ENCODE results near the gene MAML3. TPM values are rescaled to one million over a fixed set of nuclear protein-coding genes. Genes with fewer than 3 reads are reported as not detected.

Gene MAML3
- total RNA-seq, 1 donor = 0.72 TPM

DNA sequence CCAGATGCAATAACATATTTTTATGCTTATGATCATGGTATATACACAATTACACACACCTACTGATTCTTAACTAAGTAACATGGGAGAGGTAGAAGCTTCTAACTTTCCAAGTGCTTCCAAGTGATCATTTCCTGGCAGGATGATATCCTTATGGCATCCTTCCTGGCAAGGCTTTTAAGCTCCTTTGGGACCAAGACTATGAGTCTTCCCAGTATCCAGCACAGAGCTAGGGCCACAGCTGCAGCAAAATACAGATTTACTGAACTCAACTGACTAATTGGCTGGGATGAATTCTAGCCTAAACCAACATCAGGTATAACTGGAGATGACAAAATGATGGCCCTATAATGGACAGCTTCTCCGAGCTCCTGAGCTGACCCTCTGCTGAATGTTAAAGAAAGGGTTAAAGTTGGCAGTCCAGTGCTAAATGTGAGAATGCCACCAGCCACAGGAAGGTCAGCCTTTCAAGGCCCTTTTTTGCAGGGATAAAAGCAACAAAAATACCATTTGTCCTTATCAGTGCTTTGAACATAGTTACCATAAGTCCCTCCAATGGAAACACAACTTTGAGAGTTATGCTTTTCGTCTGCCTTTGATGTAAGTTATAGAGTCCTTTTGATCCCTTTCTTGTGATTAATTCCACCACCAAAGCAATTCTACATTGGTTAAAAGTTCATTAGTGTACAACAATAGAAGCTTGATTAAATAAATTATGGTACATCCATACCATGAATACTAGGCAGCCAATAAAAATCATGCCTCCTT is 415.0 kb downstream of the MAML3 start:
- H3K36me3 ChIP-seq (ENCODE audit: insufficient read depth, low read length) = no peaks in the 10 kb centered on the region
- peaks cover 15% of the 10 kb centered on the region for H3K4me1 ChIP-seq (ENCODE audit: insufficient read depth, low read length)
- H4K20me1 ChIP-seq (ENCODE audit: insufficient read depth, low read length) = no peaks in the 10 kb centered on the region
- no peak overlapping the region for H3K27ac ChIP-seq (ENCODE audit: low read depth, low read length)
- H3K4me2 ChIP-seq (ENCODE audit: insufficient read depth, low read length) = no peak overlapping the region
- H2AFZ ChIP-seq (ENCODE audit: low read length) = no peak overlapping the region
- H3K9me3 ChIP-seq (ENCODE audit: low read depth, low read length) = no peaks in the 10 kb centered on the region
- DNase-seq (ENCODE audit: insufficient read length, low spot score, missing footprints) = no peak
- no peaks in the 10 kb centered on the region for H3K79me2 ChIP-seq (ENCODE audit: insufficient read depth, low read length)
- TF ChIP-seq CTCF (IDR thresholded peaks at IDR 0.05; ENCODE audit: extremely low read depth, low read depth, low read length) = no peak
- no peak overlapping the region for H3K4me3 ChIP-seq (ENCODE audit: insufficient read depth, low read length)
- peaks cover 37% of the 10 kb centered on the region for H3K27me3 ChIP-seq (ENCODE audit: insufficient read depth, low read length)

GRCh38 chr4:139736661-139737060 is 417.3 kb downstream of the MAML3 start:
- peaks cover 17% of the 10 kb centered on the region for H3K4me1 ChIP-seq (ENCODE audit: insufficient read depth, low read length)
- H3K9me3 ChIP-seq (ENCODE audit: low read depth, low read length) = no peaks in the 10 kb centered on the region
- no peak overlapping the region for H3K27ac ChIP-seq (ENCODE audit: low read depth, low read length)
- H3K27me3 ChIP-seq (ENCODE audit: insufficient read depth, low read length) = peaks cover 42% of the 10 kb centered on the region
- no peak for TF ChIP-seq CTCF (IDR thresholded peaks at IDR 0.05; ENCODE audit: extremely low read depth, low read depth, low read length)
- H3K36me3 ChIP-seq (ENCODE audit: insufficient read depth, low read length) = no peaks in the 10 kb centered on the region
- H3K4me2 ChIP-seq (ENCODE audit: insufficient read depth, low read length) = no peak overlapping the region
- H4K20me1 ChIP-seq (ENCODE audit: insufficient read depth, low read length) = no peaks in the 10 kb centered on the region
- H3K4me3 ChIP-seq (ENCODE audit: insufficient read depth, low read length) = no peak overlapping the region
- DNase-seq (ENCODE audit: insufficient read length, low spot score, missing footprints) = no peak
- H3K79me2 ChIP-seq (ENCODE audit: insufficient read depth, low read length) = no peaks in the 10 kb centered on the region
- no peak overlapping the region for H2AFZ ChIP-seq (ENCODE audit: low read length)

DNA sequence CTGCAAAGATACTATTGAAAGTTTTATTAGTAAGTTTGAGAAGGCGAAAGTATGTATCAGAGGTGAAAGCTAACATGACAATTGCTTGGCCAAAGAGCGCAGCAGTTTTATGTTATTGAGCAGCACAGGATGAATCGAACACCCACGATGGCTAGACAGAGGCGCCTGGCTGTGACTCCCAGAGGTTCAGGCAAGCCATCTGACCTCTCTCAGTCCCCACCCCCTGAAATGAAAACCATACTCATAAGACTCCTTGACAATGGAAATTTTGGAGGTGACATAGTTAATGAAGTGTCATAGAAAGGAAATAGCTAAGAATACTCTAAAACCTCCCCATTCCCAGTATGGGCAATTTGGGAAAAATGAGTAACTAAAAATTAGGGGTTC is 417.7 kb downstream of the MAML3 start:
- no peaks in the 10 kb centered on the region for H3K36me3 ChIP-seq (ENCODE audit: insufficient read depth, low read length)

More for the DNA sequence above, 417.7 kb downstream of the MAML3 start:
- Histone ChIP-seq H3K79me2 (ENCODE audit: insufficient read depth, low read length) (no peaks in the 10 kb centered on the region), H3K27me3 (ENCODE audit: insufficient read depth, low read length) (peaks cover 42% of the 10 kb centered on the region), H3K4me3 (ENCODE audit: insufficient read depth, low read length) (no peak overlapping the region), H3K9me3 (ENCODE audit: low read depth, low read length) (no peaks in the 10 kb centered on the region), H4K20me1 (ENCODE audit: insufficient read depth, low read length) (no peaks in the 10 kb centered on the region), H3K27ac (ENCODE audit: low read depth, low read length) (no peak overlapping the region), H3K4me1 (ENCODE audit: insufficient read depth, low read length) (peaks cover 17% of the 10 kb centered on the region), H3K4me2 (ENCODE audit: insufficient read depth, low read length) (no peak overlapping the region), H2AFZ (ENCODE audit: low read length) (no peak overlapping the region)
- no peak for TF ChIP-seq CTCF (IDR thresholded peaks at IDR 0.05; ENCODE audit: extremely low read depth, low read depth, low read length)
- DNase-seq (ENCODE audit: insufficient read length, low spot score, missing footprints) = no peak

Data from osteoblast (primary cell).